Measurements from ENCODE around the gene SPANXD. TPM values are rescaled to one million over a fixed set of nuclear protein-coding genes. Genes with fewer than 3 reads are reported as not detected.
"Not testable (repeated sequence)": the region's sequence is repeated elsewhere in the genome, so short reads cannot be mapped to it uniquely, and the experiment has no call there.

SPANXD gene, protein sequence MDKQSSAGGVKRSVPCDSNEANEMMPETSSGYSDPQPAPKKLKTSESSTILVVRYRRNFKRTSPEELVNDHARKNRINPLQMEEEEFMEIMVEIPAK
- polyA plus RNA-seq (2013): not detected in 2 replicates

DNA sequence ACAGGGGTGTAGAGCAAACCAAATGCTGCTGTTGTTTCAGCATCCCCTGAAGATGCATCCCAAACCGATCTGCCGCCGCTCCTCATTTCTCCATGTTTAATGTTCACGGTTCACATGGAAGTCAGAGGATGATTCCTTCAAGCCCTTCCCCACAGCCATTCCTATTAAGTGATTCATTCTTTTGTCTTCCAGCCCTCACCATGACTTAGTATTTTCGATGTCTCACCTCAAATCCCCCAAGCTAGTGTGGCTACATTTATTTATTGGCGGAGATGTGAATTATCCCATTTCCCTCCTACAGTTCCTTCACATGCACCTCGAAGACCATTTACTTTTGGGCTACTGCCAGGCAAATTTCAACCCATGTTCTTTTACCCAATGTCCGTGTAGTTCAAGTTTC is at the start of gene SPANXD:
Gene SPANXD (minus strand): TSS at position 101 of the 400 bp plus-strand sequence. CDS start 334 bp downstream, outside the sequence.
- H2BK120ac ChIP-seq (ENCODE audit: insufficient read depth, low read length, poor library complexity); H3K36me3 ChIP-seq (ENCODE audit: control insufficient read depth in 1 of 2, insufficient read depth in 2 of 2, low read length in 2 of 2); H3K18ac ChIP-seq (ENCODE audit: low read length); H3K27ac ChIP-seq (ENCODE audit: low read depth, low read length); H2AK5ac ChIP-seq (ENCODE audit: low read length); H3K9ac ChIP-seq (ENCODE audit: low read length); H4K8ac ChIP-seq (ENCODE audit: low read depth, low read length); H3K9me3 ChIP-seq (ENCODE audit: insufficient read depth, low read depth, low read length); DNase-seq; H3K4ac ChIP-seq (ENCODE audit: low read depth, low read length); H4K91ac ChIP-seq (ENCODE audit: low read depth, low read length); H3K4me1 ChIP-seq (ENCODE audit: control insufficient read depth in 1 of 2, insufficient read depth in 2 of 2, low read length in 2 of 2); H3K4me3 ChIP-seq (ENCODE audit: low read depth, low read length); H3K27me3 ChIP-seq (ENCODE audit: insufficient read depth, low read length); H3K23ac ChIP-seq (ENCODE audit: low read length); H2BK5ac ChIP-seq (ENCODE audit: low read depth, low read length, poor library complexity); H3K79me1 ChIP-seq (ENCODE audit: low read length); H2AFZ ChIP-seq (ENCODE audit: insufficient read depth, low read length, poor library complexity); H3K79me2 ChIP-seq (ENCODE audit: control insufficient read depth, insufficient read depth, low read length, poor library complexity); H3K14ac ChIP-seq (ENCODE audit: low read length); H2BK12ac ChIP-seq (ENCODE audit: low read length); H4K12ac ChIP-seq (ENCODE audit: low read depth, low read length); H3K4me2 ChIP-seq (ENCODE audit: low read length): not testable (repeated sequence)
- WGBS (ENCODE audit: extremely low coverage, insufficient coverage, insufficient read length): no CpG with 5 or more reads among the region's 8 CpGs

DNA sequence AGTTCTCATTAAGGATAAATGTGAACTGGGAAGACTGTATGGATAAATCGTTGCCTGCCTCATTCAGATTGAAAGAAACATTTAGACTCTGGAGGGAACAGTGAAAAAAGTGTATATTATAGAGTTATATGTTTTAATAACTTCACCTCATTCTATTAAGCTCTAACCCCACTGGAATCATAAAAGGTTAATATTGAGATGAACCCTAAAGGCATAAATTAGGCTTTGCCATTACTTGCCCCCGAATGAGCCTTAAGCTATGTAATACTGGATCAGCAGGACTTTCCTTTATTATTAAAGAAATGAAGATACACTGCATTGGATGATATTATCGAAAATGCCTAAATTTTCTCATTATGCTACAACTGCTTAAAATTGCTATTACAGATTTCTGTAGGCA is 44.1 kb upstream of the SPANXD start:
- WGBS (ENCODE audit: extremely low coverage, insufficient coverage, insufficient read length): no CpG with 5 or more reads among the region's 3 CpGs
- Histone ChIP-seq H4K12ac (ENCODE audit: low read depth, low read length) (no peak overlapping the region), H3K9ac (ENCODE audit: low read length) (no peak overlapping the region), H2BK5ac (ENCODE audit: low read depth, low read length, poor library complexity) (no peak overlapping the region), H4K8ac (ENCODE audit: low read depth, low read length) (no peak overlapping the region), H3K23ac (ENCODE audit: low read length) (no peak overlapping the region), H3K79me1 (ENCODE audit: low read length) (no peaks in the 10 kb centered on the region), H3K4me3 (ENCODE audit: low read depth, low read length) (no peak overlapping the region), H2BK120ac (ENCODE audit: insufficient read depth, low read length, poor library complexity) (no peak overlapping the region), H3K18ac (ENCODE audit: low read length) (no peak overlapping the region), H3K9me3 (ENCODE audit: insufficient read depth, low read depth, low read length) (no peaks in the 10 kb centered on the region), H3K14ac (ENCODE audit: low read length) (no peak overlapping the region), H2AFZ (ENCODE audit: insufficient read depth, low read length, poor library complexity) (no peak overlapping the region), H3K4me1 (ENCODE audit: control insufficient read depth in 1 of 2, insufficient read depth in 2 of 2, low read length in 2 of 2) (no peaks in the 10 kb centered on the region), H2AK5ac (ENCODE audit: low read length) (no peak overlapping the region), H3K4me2 (ENCODE audit: low read length) (no peak overlapping the region), H3K4ac (ENCODE audit: low read depth, low read length) (no peak overlapping the region), H4K91ac (ENCODE audit: low read depth, low read length) (no peak overlapping the region), H3K27ac (ENCODE audit: low read depth, low read length) (no peak overlapping the region), H2BK12ac (ENCODE audit: low read length) (no peak overlapping the region), H3K79me2 (ENCODE audit: control insufficient read depth, insufficient read depth, low read length, poor library complexity) (no peaks in the 10 kb centered on the region), H3K36me3 (ENCODE audit: control insufficient read depth in 1 of 2, insufficient read depth in 2 of 2, low read length in 2 of 2) (no peaks in the 10 kb centered on the region), H3K27me3 (ENCODE audit: insufficient read depth, low read length) (no peaks in the 10 kb centered on the region)
- DNase-seq: no peak

DNA sequence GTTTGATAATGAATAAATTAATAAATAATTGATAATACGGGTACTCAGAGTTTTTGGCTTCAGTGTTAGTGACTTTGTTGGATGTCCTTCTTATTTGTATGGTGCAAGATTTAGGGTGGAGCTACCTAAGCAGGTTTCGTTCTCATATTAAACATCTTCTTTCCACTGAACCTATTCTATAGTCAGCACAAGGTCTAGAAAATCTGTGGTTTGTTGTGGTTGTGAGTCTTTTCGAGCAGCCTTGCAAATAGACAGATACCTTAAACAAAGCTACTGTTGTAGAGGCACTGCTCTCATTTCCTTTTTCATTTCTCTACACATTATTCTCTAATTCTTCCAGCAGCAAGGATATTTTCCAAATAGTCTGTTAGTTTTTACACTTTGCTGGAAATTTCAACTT is 38.1 kb upstream of the SPANXD start:
- no peak overlapping the region for H2AK5ac ChIP-seq (ENCODE audit: low read length)

DNA sequence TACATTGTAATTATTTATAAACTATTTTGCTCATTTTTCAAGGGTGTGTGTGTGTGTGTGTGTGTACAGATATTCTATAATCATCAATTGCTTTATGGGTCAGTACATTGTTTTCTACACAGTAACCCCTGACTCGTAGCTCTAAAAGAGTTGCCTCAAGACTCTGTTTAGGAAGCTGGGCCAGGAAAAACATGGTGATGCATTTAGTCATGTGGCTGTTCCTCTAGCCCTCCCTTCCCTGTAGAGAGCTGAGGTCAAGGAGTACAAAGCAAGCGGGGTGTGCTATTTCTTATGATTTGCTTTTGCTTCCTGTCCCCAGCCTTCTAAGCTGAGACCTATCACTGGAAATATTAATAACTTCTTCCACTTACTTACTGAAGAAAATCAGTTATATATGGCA is 34.8 kb upstream of the SPANXD start:
- Histone ChIP-seq H3K9me3 (ENCODE audit: insufficient read depth, low read depth, low read length) (no peaks in the 10 kb centered on the region), H3K4me1 (ENCODE audit: control insufficient read depth in 1 of 2, insufficient read depth in 2 of 2, low read length in 2 of 2) (no peaks in the 10 kb centered on the region), H3K36me3 (ENCODE audit: control insufficient read depth in 1 of 2, insufficient read depth in 2 of 2, low read length in 2 of 2) (no peaks in the 10 kb centered on the region), H3K27ac (ENCODE audit: low read depth, low read length) (no peak overlapping the region), H3K9ac (ENCODE audit: low read length) (no peak overlapping the region), H3K4ac (ENCODE audit: low read depth, low read length) (no peak overlapping the region), H3K4me2 (ENCODE audit: low read length) (no peak overlapping the region), H3K14ac (ENCODE audit: low read length) (no peak overlapping the region), H4K8ac (ENCODE audit: low read depth, low read length) (no peak overlapping the region), H3K27me3 (ENCODE audit: insufficient read depth, low read length) (no peaks in the 10 kb centered on the region), H3K79me2 (ENCODE audit: control insufficient read depth, insufficient read depth, low read length, poor library complexity) (no peaks in the 10 kb centered on the region), H3K23ac (ENCODE audit: low read length) (no peak overlapping the region), H2AK5ac (ENCODE audit: low read length) (no peak overlapping the region), H4K12ac (ENCODE audit: low read depth, low read length) (no peak overlapping the region), H3K18ac (ENCODE audit: low read length) (no peak overlapping the region), H2BK5ac (ENCODE audit: low read depth, low read length, poor library complexity) (no peak overlapping the region), H3K4me3 (ENCODE audit: low read depth, low read length) (no peak overlapping the region), H4K91ac (ENCODE audit: low read depth, low read length) (no peak overlapping the region), H2BK120ac (ENCODE audit: insufficient read depth, low read length, poor library complexity) (no peak overlapping the region), H3K79me1 (ENCODE audit: low read length) (no peaks in the 10 kb centered on the region), H2AFZ (ENCODE audit: insufficient read depth, low read length, poor library complexity) (no peak overlapping the region), H2BK12ac (ENCODE audit: low read length) (no peak overlapping the region)
- DNase-seq: no peak
- no CpG with 5 or more reads among the region's 2 CpGs for WGBS (ENCODE audit: extremely low coverage, insufficient coverage, insufficient read length)

More for the DNA sequence above, 38.1 kb upstream of the SPANXD start:
- Histone ChIP-seq H3K9me3 (ENCODE audit: insufficient read depth, low read depth, low read length) (no peaks in the 10 kb centered on the region), H4K91ac (ENCODE audit: low read depth, low read length) (no peak overlapping the region), H3K36me3 (ENCODE audit: control insufficient read depth in 1 of 2, insufficient read depth in 2 of 2, low read length in 2 of 2) (no peaks in the 10 kb centered on the region), H2AFZ (ENCODE audit: insufficient read depth, low read length, poor library complexity) (no peak overlapping the region), H4K8ac (ENCODE audit: low read depth, low read length) (no peak overlapping the region), H3K4ac (ENCODE audit: low read depth, low read length) (no peak overlapping the region), H2BK12ac (ENCODE audit: low read length) (no peak overlapping the region), H2BK120ac (ENCODE audit: insufficient read depth, low read length, poor library complexity) (no peak overlapping the region), H3K4me1 (ENCODE audit: control insufficient read depth in 1 of 2, insufficient read depth in 2 of 2, low read length in 2 of 2) (no peaks in the 10 kb centered on the region), H3K14ac (ENCODE audit: low read length) (no peak overlapping the region), H3K4me3 (ENCODE audit: low read depth, low read length) (no peak overlapping the region), H3K23ac (ENCODE audit: low read length) (no peak overlapping the region), H4K12ac (ENCODE audit: low read depth, low read length) (no peak overlapping the region), H2BK5ac (ENCODE audit: low read depth, low read length, poor library complexity) (no peak overlapping the region), H3K9ac (ENCODE audit: low read length) (no peak overlapping the region), H3K79me1 (ENCODE audit: low read length) (no peaks in the 10 kb centered on the region), H3K27ac (ENCODE audit: low read depth, low read length) (no peak overlapping the region), H3K18ac (ENCODE audit: low read length) (no peak overlapping the region), H3K27me3 (ENCODE audit: insufficient read depth, low read length) (no peaks in the 10 kb centered on the region), H3K4me2 (ENCODE audit: low read length) (no peak overlapping the region), H3K79me2 (ENCODE audit: control insufficient read depth, insufficient read depth, low read length, poor library complexity) (no peaks in the 10 kb centered on the region)
- DNase-seq: no peak
- WGBS (ENCODE audit: extremely low coverage, insufficient coverage, insufficient read length): no CpG with 5 or more reads among the region's 3 CpGs
